Stimulated activated naive CD8-positive, alpha-beta T cell treated with anti-CD3 and anti-CD28 coated beads, Interleukin-15, Interleukin-2, amounts not matched to agents 100 U/mL and 50 U/mL, for 24 hours (primary cell): Measurements from ENCODE around the gene S100A2.

ENCODE experiments used
- ATAC-seq: fragments of 150-1000 bp; cut with Tn5 transposase; one replicate; pipeline ENCODE4 v1.10.0; 2021
- DNase-seq: peaks from one replicate; pipeline ENCODE4 v3.0.0; 2021

The S100A2 gene

DNA sequence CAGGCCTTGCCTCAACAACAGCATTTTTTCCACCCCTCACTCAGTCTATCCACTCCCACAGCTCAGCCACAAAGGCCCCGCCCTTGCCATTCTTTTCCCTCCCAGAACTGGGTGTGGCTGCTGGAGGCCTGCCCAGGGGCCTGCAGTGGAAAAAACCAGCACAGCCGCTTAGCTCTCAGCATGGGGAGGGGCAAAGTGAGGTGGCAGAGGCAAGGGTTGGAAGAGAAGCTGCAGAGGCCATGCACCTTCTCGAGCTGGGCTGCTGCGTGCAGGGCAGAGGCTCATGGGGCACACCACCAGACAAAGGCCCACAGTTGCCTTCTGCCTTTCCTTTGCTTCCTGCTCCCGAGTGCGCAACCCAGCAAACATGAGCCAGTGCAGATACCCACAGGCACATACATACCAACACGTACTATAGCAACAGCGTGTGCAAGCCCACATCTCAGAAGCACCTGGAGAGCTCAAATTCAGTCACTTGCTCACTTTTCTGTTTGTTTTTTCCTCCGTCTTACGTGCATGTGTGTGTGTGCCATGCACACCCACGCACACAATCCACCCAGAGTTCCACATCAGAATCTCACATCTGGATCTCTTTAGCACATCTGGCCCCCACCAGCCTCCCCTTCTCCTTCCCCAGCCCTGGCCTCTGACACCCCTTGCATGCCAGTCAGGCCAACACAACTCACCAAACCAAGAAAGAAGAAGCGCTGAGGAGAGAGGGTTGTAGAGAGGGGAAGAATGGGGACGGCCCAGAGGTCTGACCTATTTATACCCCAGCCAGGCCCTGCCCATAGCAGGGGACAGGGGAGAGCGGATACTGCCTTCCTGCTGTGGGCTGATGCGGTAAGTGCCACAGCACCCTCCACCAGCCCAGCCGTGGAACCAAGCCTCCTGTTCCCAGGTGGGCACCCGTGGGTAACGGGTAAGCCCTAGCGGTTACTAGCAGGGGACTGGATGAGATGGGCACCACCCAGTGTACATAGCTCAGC, 20.3 kb downstream of the S100A2 start, which contains the start of gene S100A4:
Gene S100A4 (minus strand): TSS at position 740 of the 989 bp plus-strand sequence. CDS start 1,012 bp downstream, outside the sequence.
- DNase-seq (peak; percentile 93), ATAC-seq (peak; percentile 82)

DNA sequence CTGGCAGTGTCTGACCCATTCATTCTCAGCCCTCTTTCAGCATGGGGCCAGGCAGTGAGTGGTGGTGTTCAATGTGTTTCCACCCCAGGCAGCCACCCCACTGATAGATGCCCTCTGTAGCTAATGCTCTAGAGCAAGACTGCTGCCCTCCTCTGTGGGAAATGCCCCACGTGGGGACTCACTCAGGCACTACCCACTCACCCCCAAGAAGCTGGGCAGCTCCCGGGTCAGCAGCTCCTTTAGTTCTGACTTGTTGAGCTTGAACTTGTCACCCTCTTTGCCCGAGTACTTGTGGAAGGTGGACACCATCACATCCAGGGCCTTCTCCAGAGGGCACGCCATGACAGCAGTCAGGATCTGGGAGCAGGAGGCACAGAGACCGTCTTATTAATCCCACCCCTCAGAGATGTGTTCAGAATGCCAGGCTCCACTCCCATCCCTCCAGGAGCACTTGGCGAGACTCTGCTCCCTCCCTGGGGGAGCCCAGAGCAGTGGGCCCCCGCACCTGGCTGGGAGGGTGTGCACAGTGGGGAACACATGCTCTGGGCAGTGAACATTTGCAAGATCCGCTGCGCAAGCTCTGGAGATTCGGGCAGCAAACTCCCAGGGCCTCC, 21.1 kb downstream of the S100A2 start:
- ATAC-seq = no peak
- DNase-seq = peak; percentile 33

- DNase-seq (peak; percentile 7), ATAC-seq (no peak)
These were observed 21.9 kb downstream of the S100A2 start for GRCh38 chr1:153543736-153544135.

DNA sequence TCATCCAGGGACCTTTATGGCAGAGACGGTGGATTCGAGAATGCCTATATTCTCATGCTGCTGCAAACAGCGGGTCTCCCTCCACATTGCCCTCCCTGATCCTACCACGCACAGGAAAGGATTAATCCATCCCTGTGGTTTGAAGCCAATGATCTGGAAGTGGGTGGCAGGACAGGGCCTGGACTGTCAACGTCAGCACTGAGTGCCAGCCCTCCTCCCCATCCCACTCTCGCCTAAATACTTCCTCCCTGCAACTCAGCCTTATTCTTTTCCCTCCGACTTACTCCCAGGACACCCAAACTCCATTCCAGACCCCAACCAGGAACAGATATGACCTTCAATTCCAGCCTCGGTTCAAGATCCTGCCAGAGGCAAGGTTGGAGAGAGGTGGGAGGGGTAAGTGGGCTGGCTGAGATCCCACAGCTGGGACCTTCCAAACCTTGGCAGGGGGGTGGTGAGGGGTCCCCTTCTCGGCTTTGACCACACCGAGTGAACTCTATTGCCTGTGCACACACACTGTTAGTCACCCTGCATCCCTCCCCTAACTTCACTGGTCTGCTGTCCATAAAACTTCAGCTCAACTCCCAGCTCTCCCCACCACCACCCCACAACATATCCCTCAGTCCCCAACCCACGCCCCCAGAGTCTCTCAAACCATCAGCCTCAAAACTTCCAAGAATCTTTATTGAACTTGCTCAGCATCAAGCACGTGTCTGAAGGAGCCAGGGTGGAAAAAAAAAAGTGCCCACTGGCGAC, 22.5 kb downstream of the S100A2 start:
- DNase-seq = peak; percentile 12
- ATAC-seq = no peak

GRCh38 chr1:153541641-153542590, 23.7 kb downstream of the S100A2 start:
- DNase-seq (peak; percentile 19), ATAC-seq (no peak)

DNA sequence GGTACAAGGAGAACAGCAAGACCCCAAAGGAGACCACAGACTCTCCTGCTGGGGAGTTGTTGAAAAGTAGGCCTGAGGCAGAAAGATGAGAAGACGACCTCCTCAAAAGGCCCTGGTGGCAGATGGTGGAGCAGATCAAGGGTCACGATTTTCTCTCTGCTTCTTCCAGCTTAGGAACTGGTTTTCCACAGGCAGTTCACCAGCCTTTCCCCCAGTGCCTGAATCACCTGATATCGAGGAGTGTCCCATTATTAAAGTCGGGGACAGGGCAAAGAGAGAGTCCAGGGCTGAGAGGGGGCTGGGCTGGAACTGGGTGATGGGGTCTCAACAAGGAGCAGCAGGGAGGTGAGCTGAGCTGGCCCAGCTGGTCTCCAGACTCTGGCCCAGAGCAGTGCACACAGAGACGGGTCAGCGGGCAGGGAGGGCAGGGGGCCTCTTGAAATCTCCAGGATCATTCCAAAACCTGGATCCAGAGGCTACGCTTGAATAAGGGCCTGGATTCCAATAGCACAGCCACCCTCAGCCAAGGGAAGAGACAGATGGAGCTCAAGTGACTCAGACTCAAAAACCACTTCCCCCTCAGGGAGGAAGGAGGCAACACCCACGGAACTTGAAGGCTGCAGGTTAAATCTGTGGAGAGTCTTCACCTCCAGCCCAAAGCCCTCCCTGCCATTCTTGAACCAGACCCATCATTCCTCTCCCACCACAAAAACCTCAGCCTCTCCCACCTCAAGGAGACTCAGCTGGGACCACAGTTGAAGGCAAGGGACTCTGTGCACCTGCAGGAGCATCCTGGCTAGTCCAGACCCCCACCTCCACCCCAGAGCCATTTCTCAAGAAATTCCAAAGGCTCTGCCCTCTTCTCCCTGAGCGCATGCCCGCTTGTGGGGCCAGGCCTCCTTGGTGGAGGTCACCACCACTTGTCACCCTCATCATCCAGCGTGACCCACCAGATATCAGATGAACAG, 25.0 kb downstream of the S100A2 start, which contains the start of gene S100A5:
Gene S100A5 (minus strand): TSS at position 541 of the 968 bp plus-strand sequence. CDS start 743 bp downstream, outside the sequence.
- ATAC-seq = no peak
- DNase-seq = peak; percentile 56

GRCh38 chr1:153539395-153540093, 26.1 kb downstream of the S100A2 start:
- no peak for ATAC-seq
- DNase-seq = peak; percentile 8

GRCh38 chr1:153538315-153538821, 27.3 kb downstream of the S100A2 start:
- no peak for ATAC-seq
- DNase-seq = no peak

- no peak for DNase-seq
- no peak for ATAC-seq
These were observed 28.3 kb downstream of the S100A2 start for GRCh38 chr1:153537376-153537730.

DNA sequence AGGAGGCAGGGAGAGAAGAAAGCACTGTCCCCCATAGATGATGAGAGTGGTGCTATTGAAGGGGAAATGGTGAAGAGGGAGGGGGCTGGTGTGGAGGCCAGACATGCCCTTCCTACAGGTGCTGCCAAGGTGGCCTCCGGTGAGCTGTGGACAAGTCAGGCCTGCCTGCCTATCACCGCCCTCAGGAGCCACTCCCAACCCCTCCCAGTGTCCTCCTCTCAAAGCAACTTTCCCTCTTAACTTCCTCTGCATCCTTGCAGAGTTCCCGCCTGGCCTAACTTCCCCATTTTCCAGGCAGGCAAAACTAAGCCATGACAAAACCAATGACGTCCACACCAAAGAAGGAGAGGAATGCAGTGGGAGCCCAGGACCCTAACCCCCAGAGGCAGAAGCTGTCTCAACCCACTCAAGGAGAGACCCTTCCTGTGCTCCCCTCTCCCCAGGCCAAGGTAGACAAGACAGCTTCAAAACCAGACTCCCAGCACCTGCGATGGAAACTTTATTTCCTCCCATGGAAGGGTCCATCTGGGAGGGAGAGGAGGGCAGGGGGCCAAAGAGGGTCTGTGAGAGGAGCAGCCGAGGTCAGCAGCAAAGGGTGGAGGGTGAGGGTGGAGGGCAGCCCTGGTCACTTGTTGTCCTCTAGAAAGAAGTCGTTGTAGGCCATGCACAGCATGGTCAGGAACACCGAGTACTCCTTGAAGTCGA, 28.8 kb downstream of the S100A2 start:
- no peak for ATAC-seq
- DNase-seq = no peak

DNA sequence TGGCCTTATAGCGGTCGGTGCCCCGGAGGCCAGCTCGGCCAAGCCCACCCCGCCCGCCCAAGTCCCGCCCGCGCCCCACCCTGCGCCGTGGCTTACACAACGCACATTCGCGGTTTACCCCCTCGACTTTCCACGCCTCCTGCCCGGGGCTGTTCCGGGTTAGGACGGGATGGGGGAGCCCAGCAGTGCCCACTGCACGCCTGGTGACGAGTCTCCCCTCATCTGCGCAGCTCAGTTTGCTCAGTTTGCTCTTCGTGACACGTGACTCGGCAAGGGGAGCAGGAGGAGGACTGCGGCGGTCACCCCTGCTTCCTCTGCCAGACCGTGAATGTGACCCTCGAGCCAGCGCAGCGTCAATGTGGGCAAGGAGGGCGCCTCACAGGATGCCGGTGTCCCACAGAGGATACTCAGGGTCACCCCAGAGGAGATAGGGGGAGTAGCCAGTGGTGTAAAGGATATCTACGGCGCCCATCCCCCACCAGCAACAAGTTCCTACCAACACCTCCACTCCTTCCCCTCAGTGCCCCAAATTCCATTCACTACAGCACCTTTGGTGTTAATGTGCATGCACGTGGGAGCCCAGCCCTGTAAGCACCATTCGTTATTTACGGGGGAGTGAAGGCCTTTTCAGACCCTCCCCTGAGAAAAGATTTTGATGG, 29.5 kb downstream of the S100A2 start:
- ATAC-seq (peak; percentile 77), DNase-seq (peak; percentile 85)

DNA sequence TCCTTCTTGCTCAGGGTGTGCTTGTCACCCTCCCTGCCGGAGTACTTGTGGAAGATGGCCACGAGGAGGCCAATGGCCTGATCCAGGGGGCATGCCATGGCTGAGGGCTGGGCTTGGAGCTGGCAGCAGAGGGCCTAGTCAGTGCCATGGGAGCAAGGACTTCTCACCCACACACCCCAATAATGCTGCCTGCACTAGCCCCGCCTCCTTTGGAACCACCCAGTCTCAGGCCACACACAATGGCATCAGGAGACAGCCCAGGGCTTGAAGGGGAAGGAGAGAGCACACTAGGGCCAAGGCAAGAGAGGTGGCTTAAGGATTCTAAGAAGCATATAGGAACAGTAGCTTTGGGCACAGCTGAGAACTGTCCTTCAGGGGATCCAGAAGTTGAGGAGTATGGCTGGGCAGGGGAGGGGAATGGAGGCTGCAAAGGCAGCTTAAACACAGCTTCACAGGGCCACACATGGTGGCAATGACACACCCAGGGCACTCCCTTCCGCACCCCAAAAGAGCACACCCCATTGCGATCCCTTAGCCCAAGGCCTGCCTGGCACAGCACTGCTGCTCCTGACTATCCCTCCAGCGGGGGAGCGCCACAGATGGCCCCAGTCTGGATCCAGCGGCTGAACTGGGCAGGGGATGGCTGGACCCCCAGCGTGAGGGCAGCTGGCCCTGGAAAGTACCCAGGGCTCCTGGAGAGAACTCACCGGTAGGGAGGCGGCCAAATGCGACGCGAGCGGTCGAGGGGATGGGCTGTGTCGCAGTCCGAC, 30.2 kb downstream of the S100A2 start, which contains the start of gene S100A6:
Gene S100A6 (minus strand): TSS at position 750 of the 770 bp plus-strand sequence. CDS start 652 bp downstream, at position 98.
- peak; percentile 58 for DNase-seq
- ATAC-seq = peak; percentile 37

DNA sequence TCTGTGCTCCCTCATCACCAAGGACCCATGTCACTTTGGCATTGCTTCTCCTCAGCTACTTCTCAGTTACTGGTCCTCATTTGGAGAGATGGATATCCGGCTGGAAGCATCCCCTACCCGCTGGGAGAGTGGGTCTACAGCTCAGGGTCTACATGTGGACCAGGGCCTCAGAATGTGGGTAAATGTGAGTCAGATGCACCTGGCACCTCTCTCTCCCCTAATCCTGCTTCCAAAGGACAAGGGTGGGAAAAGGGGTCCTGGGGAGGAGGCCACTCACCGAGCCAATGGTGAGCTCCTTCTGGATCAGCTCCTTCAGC, 30.8 kb downstream of the S100A2 start:
- no peak for DNase-seq
- ATAC-seq = no peak

DNA sequence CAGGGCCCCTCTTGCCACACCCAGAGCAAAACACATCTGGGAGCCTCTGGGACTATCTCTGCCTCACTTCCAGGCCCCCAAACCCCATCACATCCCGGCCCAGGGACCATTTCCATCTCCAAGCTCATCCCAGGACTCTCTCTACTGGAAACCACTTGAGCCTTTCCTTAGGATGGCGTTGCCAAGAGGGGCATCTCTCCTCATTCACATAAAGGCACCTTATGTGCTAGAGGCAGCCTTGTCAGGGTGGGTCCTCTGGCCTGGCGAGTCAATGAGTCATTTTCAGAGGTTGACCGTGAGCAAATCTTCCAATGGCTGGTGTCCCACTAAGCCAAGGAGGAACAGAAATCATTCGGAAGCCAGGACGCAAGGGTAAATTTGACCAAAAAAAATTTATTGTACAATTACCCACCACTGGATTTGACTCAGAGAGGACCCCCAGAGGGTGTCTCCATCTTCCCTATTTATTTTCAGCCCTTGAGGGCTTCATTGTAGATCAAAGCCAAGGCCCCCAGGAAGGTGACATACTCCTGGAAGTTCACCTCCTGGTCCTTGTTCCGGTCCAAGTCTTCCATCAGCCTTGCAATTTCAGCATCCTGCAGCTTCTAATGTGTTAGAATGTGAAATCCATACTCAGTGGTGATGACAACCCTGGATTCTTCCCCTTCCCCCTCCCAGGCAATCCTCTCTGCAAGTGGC, 31.3 kb downstream of the S100A2 start:
- ATAC-seq (no peak), DNase-seq (no peak)

DNA sequence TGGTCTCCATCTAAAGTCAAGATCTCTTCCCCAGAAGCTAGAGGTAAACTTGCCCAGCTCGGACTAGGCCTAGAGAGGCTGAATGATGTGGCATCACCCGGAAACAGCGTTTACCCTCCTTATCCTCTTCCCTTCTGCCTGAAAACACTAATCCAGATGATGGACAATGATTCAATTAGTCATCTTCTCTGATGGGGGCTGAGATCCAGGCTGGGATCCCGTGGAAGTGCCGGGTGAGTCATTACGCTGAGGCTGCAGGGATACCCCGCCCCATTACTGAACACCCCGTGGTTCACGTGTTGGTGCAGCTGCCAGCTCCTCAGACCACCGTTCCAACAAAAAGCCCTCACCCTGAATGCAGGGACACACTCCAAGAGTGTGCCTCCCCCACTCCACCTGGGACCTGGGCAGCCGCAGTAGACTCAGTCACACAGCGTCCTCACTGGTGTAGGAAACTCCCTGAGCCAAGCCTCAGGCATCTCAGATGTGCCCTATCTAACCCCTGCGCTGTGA, 31.9 kb downstream of the S100A2 start:
- DNase-seq (no peak), ATAC-seq (no peak)
